CD4-positive, alpha-beta T cell treated with Interleukin-2 at 100 ng/mL for 4 hours (primary cell): ENCODE results near the gene ARG2.
"Not testable (repeated sequence)": the region's sequence is repeated elsewhere in the genome, so short reads cannot be mapped to it uniquely, and the experiment has no call there.

Experiments
- DNase-seq: peaks from one replicate; pipeline ENCODE4 v3.0.0-alpha.2; 2020; ENCODE audit warnings: low spot score

ARG2 gene

DNA sequence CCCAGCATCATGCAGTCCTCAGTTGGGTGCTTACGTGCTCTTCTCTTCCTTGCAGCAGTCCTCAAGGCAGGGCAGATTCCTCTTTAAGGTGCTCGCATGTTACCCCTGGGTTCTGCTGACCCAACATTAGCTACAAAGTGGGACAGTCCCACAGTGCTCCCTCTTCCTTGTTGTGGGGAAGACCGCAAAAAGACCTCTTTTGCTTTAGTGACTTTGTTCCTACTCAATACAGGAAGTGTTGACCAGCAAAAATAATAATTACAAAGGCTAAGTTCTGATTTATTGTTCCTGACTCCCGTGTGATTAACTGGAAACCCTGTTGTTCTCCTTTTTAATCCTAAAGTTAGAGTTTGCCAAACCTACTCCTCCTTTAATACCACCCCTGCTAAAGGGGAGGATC is 33.4 kb upstream of the ARG2 start:
- no peak for DNase-seq

DNA sequence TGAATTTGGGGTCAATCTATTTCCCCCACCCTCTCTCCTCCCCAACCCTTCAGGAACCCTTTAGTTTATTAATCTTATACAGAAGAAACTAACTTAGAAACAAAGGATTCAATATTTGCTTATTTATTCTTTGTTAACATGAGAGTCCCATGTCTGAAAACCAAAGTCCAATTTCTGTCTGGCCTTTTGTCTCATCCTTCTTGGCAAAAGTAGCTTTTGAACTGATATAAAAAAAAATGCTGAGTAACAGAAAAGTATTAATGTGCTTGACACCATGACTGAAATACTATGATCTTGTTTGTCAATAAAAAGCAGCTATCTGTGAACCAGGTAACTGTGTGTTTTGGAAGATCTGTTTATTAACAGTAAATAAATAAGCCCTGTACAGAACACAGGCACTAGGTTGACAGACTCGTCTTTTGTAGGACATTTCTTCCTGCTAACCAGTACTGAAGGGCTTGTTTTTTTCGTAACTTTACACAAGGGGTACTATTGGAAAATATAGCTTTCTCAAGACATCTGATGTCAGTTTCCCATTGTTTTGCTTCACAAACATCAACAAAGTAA is 30.4 kb upstream of the ARG2 start:
- no peak for DNase-seq

DNA sequence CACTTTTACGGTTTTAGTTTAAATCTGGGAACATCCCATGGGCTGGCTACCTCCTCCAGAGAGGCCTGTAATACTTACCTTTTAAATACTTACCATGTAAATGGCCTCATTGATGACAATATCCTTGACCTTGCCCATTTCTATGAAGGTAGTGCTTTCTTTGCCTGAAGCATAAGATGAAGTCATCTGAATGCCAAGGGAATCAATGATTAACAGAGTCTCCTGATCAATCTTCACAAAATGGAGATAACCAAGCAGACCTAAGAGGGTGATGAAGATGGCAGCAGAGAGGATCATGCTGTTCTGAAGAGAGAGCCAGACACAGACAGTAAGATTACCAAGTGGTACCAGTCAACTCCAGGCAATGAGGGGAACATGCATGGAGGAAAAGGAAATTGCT is 26.1 kb upstream of the ARG2 start:
- DNase-seq: not testable (repeated sequence)

DNA sequence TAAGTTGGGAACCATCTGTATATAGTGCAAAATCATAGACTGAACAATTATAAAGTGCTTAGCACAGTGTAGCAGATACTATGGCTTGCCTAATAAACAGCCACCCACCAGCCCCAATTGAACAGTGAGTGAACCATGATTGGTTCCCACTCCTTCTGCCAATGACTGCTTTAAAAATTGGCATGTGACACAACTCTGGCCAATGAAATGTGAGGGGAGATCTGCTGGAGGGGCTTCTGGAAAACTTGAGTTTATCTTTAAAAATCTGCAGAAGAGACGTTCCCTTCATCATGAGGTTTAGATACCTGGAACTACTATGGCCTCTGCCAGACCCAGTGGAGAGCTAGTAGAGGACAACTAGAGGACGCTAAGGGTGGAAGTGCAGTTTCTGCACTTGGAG is 24.3 kb upstream of the ARG2 start:
- no peak for DNase-seq

DNA sequence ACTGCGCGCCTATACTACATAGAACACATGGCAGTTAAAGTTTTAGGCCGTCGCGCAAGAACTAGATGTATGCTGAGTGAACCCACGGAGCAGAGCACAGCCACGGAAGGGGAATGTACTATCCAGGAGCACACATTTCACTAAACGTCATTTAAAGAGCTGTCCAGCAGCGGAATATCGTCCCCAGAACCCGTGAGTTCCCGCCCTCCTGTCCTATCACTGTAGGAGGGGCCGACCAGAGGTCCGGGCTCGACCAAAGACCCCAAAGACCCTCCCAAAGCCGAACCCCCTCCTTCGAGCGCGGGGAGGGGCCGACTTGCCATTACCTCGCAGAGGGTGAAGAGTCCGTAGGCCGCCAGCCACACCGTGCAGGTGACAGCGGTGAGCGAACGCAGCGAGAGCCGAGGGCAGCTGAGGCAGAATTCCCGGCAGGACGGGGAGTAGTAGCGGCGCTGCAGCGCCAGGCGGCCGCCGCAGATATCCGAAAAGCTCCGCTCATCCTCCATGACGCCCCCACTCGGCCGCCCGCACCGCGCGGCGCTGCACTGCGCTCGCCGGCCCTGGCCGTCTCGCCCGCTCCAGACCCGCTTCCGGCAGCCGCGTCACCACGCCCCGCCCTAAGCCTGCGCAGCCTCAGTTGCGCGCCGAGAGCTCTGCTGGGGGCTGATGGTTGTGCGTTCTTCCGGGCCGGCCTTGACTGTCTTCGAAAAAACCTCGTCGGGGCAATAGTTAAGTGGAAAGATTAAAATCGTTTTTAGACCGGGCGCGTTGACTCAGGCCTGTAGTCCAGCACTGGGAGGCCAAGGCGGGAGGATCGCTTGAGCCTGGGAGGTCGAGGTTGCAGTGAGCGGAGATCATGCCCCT is 19.8 kb upstream of the ARG2 start, which contains the start of gene PIGH:
Gene PIGH (minus strand): TSS at position 571 of the 864 bp plus-strand sequence. CDS start 65 bp downstream, at position 506.
- DNase-seq: peak; percentile 93

DNA sequence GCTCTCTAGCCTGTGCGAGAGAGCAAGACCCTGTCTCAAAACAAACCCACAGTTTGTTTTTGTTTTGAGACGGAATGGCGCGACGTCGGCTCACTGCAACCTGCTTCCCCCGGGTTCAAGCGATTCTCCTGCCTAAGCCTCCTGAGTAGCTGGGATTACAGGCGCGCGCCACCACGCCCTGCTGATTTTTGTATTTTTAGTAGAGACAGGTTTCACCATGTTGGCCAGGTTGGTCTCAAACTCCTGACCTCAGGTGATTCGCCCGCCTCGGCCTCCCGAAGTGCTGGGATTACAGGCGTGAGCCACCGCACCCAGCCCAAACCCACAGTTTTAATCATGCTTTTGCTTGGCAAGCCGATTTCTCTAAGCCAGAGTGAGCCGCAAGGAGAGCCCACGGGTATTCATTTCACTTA is 19.2 kb upstream of the ARG2 start:
- DNase-seq: not testable (repeated sequence)

DNA sequence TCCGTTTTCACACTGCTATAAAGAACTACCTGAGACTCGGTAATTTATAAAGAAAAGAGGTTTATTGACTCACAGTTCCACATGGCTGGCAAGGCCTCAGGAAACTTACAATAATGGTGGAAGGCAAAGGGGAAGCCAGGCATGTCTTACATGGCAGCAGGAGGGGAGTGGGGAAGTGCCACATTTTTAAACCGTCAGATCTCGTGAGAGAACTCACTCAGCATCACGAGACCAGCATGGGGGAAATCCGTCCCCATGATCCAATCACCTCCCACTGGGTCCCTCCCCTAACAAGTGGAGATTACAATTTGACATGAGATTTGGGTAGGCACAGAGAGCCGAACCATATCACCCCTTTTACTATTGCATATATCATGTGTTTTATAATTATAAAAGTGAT is 17.6 kb upstream of the ARG2 start:
- no peak for DNase-seq

DNA sequence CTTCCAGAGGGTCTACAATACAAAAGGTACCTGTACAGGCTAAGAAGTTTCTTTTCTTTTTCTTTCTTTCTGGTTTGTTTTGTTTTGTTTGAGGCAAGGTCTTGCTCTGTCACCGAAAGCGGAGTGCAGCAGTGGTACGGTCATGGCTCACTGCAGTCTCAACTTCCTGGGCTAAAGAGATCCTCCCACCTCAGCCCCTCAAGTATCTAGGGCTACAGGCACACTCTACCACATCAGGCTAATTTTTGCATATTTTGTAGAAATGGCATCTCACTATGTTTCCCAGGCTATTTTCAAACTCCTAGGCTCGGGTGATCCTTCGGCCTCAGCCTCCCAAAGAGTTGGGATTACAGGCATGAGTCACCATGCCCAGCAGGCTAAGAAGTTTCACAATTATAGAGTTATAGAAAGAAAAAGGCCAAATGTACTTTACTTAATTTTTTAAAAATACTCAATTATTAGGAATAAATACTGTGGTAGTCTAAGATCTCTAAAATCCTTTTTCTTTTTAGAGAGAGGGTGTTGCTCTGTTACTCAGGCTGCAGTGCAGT is 16.6 kb upstream of the ARG2 start:
- no peak for DNase-seq

DNA sequence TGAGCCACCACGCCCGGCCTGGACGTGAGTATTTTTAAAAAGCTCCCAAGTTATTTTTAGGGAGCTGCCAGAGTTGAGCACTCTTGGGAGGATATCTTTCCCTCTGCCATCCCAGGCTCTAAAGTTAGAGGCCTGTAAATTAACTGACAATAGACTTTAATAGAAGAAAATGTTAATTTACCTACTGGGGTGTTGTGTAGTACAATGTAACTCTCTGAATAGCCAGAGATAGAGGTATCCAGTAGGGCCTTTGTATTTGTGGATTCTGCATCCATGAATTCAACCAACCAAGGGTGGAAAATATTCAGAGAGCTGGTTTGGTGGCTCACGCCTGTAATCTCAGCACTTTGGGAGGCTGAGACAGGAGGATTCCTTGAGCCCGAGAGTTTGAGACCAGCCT is 12.1 kb upstream of the ARG2 start:
- DNase-seq: no peak

DNA sequence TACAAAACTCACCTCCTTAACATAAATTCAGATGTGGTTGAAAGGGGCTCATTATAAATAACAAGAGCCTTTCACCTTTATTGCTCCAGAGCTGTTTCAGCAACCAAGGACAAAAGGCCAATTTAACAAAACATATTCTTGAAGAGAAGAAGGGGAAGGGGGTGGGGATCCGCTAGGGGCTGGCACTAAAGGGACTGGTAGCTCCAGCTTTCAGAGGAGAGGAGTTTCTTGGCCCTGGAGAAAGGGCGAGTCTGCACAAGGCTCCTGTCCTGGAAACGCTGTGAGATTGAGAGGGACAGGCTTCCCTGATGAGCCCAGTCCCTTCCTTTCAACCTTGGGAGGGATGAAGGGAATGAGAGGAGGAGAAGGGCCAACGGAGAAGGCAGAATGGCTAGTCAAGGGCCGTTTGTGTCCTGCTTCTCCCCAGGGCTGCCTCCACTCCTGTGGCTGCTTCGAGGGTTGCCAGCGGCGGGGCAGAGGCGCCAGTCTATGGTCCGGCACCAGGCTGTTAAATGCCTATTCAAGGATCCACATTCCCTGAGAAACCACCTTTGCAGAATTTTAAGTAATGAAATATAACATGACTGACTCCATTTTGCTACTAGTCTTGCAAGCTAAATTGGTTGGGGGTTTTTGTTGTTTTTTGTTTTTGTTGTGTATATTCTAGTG is 9.9 kb upstream of the ARG2 start:
- no peak for DNase-seq

DNA sequence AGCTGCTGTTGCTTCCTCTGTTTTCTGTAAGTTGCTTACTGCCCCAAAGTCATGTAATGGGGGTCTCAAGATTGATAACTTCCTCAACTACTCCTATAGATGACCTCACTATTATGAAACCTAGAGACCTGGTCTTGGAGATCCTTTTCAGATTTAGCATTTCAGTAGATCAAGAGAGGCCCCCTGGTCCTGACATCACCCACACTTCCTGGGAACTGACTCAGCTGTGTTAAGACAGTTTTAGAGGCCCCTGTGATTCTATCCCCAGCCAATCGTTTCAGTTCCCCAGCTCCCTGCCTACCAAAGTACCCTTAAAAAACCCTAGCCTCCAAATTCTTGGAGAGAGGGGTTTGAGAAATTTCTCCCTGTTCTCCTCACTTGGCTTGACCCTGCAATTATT is 9.2 kb upstream of the ARG2 start:
- no peak for DNase-seq

DNA sequence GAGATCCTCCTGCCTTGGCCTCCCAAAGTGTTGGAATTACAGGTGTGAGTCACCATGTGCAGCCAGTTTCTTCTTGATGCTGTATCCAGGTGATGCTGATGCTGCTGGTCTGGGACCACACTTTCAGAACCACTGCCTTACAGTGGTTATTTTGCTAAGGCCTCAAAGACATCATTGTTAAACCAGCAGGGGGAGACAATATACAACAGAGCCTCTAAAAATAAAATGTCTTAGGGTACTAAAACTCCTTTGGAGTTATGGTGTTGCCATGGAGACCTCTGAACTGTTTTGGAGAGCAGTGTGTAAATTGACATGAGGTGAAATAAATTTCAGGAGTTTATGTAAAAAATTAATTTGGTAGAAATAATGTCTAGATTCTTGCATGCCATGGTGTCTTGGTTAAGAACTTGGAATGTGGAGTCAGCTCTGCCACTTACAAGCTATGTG is 1.1 kb upstream of the ARG2 start:
- DNase-seq: peak; percentile 81

DNA sequence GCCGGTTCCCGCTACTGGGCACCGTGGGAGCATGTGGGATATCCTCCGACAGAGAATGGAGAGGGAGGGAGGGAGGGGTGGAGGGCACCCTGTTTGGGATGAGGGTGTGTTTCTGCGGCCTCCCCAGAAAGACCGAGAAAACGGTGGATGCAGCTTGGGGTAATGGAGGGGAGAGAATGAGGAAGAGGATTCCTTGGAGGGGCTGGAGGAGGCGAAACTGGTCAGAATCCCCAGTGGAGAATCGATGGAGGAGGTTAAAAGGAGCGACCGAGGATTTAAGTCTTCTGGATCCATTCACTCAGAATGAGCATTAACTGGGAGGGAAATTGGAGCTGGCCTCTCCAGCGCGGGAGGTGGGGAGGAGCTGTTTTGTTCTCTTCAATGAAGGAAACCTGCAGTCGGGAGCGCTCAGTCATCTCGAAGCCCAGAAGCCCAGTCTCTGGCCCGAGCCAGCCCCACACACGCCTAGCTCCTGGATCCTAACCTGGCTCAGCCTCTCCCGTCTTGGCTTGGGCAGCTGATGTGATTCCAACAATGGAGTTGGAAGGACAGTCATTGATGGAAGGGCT is 581 bp downstream of the ARG2 start:
- no peak for DNase-seq

DNA sequence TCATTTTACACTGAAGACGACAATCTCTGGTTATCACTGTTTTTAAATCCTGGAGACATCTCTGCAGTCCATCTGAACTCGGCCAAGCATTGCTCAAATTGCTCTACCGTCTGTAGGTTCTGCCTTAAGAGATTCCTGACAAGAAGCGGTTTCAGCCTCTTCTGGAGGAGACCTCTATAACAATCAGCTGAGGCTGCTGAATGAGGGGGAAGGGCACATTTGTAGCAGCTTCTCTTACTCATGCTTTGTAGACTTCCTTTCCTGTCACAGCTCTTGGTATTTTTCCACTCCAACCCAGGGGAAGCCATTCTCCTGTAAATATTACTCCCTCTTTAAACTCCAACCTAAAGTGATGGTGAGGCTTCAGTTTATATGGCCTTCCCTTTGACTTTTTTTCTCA is 3.0 kb downstream of the ARG2 start:
- no peak for DNase-seq

DNA sequence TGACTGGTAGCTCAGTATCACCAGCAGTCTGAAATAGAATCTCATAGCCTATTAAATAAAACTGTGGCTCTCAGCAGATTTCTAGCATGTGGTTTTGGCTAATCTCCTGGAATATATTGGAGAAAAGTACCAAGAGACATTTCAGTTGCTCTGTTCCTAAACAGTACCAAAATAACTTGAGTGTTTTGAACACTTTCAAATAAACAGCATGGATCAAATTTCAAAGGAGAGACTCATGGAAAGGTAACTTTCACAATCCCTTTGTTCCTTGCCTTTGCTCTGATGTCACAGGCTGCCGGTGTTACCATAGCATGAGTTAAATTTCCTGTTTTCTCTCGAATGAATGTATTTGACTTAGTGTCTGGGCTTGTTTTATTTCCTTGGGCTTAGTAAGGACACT is 3.4 kb downstream of the ARG2 start:
- no peak for DNase-seq

DNA sequence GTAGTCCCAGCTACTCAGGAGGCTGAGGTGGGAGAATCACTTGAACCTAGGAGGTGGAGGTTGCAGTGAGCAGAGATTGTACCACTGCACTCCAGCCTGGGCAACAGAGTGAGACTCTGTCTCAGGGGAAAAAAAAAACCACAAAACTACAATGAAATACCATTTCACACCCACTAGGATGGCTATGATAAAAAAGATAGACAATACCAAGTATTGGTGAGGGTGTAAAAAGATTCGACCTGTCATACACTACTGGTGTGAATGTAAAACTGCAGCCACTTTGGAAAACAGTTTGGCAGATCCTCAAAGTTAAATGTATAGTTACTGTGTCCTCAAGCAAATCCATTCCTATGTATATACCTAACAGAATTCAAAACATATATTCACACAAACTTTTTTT is 6.4 kb downstream of the ARG2 start:
- DNase-seq: not testable (repeated sequence)

DNA sequence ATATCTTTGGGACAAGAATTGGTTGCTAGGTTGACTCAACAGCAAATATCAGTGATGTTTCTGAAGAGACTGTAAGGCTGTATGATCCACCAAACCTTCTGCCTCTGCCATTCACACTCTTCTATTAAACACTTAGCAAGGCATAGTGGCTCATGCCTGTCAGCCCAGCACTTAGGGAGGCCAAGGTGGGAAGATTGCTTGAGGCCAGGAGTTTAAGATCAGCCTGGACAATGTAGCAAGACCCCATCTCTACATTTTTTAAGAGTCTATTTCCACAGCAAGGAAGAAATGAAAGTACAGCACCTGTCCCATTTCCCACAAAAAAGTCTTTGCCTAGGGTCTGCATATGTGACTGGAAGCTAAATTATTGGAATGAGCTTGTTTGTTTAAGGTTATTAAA is 7.8 kb downstream of the ARG2 start:
- DNase-seq: no peak

DNA sequence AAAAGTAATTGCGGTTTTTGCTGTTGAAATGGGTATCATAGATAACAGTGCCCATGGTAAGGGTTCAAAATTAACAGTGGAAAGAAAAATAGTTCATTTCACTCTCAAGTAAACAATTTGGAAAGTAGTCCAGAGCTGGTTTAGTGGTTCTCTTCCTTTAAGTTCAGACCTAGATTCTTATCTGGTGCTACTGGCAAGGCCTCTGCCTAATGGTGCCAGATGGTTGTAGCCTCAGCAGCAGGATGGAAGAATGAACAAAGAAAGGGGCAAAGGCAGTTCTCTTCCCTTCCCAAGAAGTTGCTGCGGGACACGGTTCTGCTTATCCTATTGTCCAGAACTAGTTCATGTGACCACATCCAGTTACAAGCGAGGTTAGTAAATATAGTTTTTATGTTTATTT is 10.5 kb downstream of the ARG2 start:
- DNase-seq: no peak

DNA sequence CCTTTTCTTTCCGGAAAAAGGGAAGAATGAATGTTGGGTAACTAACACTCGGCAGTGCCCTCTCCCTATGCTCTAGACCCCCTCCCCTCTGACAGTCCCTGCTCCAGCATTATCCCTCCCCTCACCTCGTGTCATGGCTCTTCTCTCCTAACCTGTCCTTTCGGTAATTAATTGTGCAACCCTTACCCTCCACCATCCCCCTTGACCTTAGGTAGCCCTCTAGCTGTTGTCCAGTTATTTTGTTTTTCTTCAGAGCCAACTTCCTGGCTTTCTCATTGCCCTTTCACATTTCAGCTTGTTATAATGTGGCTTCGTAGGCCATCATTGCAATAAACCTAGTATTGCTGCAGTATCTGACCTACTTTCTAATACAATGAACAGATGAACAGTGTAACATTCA is 11.2 kb downstream of the ARG2 start:
- no peak for DNase-seq

DNA sequence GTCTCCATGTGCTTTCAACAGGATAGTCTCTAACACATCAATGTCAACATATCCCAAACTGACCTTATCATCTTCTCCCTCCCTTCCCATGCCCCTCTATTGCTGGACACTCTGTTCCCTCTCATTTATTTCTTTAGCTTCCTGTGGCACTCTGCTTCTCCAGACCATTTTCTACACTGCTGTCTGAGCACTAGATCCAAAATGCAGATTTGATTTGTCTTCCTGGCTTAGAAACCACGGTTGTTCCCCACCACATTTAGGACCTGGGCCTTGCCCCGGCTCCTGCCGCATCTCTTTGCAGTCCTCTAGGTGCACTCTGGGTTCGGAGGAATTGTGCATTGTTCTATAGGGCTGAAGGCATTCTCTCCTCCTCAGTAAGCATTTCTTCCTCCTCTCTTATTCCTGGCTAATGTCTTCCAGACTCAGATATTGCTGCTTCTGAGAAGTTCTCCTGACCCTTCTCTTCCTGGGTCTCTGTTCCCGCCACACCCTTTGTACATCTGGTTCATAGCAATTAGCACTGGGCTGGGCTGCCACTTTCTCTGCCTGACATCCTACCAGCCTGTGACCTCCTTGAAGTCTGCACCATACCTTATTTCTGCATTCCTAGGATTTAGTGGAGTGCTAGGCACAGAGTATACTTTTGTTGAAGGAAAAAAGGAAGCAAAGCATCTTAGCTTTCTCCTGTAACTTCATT is 13.9 kb downstream of the ARG2 start:
- no peak for DNase-seq

DNA sequence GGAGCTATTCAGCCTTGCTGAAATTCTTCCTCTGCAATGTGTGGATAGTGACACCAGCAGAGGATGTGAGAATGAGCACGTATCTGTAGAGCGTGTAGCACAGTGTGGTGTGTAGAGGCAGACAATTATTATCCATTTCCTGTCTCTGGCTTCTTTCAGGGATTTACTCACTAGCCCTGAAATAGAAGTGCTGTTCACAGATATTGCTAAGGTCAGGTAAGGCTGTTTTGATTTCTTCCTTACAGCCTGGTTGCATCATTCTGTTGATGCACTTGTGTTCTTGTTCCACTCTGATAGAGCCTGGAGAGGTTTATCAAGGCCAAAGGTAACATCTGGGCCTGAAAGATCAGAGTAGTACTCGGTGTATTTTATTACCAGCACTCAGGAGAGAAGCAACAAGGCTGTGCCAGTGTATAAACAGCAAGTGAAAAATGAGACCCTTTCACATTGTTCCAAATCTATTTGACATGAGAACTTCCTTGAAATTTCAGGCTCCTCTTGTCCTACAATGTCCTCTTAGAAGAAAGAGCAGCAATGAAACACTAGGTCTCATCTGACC is 16.7 kb downstream of the ARG2 start:
- no peak for DNase-seq

DNA sequence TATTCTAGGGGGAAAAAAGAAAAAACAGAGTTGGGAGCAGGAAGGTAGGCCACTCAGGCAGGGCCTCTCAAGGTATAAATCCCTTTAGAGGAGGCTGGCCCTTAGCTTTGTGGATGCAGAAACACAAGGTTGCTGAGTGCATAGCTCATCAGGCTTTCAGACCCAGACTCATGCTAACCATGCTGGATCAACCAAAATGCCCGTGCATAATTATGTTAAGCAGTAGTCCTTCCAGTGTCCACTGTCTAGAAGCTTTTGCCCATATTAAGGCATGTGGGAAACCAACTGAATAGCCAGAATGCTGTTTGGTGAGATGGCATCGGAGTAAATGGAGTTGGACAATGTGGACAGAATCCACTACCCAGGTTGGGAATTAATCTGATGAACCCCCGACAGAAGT is 18.9 kb downstream of the ARG2 start:
- DNase-seq: no peak
